ENCODE measurements around the gene ACACA. TPM values are rescaled to one million over a fixed set of nuclear protein-coding genes. Genes with fewer than 3 reads are reported as not detected.
A peak's percentile ranks its signal among the peaks of the same experiment; 100 is the strongest.

ACACA gene
- total and polyA plus RNA-seq, 2 experiments from 2014 or later = 59.6 to 164 TPM

GRCh38 chr17:37107406-37108083, 299.1 kb downstream of the ACACA start (continued):
- no peak for TF ChIP-seq CTCF (conservative IDR thresholded peaks at IDR 0.05; ENCODE audit: low read depth in 2 of 2)
- TF ChIP-seq POLR2AphosphoS5 (IDR thresholded peaks at IDR 0.05; ENCODE audit: low read depth) = no peak
- no peak for TF ChIP-seq CREB1 (CRISPR knock-in tag; IDR thresholded peaks at IDR 0.05; ENCODE audit: low read depth)

- Histone ChIP-seq H3K27me3 (ENCODE audit: insufficient read depth) (no peaks in the 10 kb centered on the region), H3K27ac (ENCODE audit: low read depth) (peak overlapping the region; percentile 45), H3K36me3 (ENCODE audit: insufficient read depth) (peaks cover 4% of the 10 kb centered on the region; the same call in 1 of the 2 replicates), H2AFZ (no peak overlapping the region), H3K4me1 (ENCODE audit: insufficient read depth) (peaks cover 48% of the 10 kb centered on the region), H3K4me2 (peak overlapping the region; percentile 39), H3F3A (replicated peaks; ENCODE audit: low read depth) (peaks cover 15% of the 10 kb centered on the region), H4K20me1 (replicated peaks; ENCODE audit: insufficient read depth) (no peaks in the 10 kb centered on the region), H3K4me3 (0 out of 2 replicates have a peak overlapping the region, but pooled peaks have one; percentile 12), H3K9me2 (ENCODE audit: insufficient read depth) (no peaks in the 10 kb centered on the region), H3K79me2 (replicated peaks; ENCODE audit: insufficient read depth) (no peaks in the 10 kb centered on the region)
- Mint-ChIP-seq H3K27me3 (ENCODE audit: insufficient read depth, low read depth, poor library complexity) (peaks cover 5% of the 10 kb centered on the region), H3K9me3 (no peaks in the 10 kb centered on the region), H3K27ac (peak overlapping the region; percentile 90), H3K4me1 (peaks cover 62% of the 10 kb centered on the region), H3K36me3 (ENCODE audit: low read depth) (peaks cover 34% of the 10 kb centered on the region), H3K4me3 (no peak overlapping the region; the same call in 2 of the 3 replicates)
- DNase-seq (ENCODE audit: low spot score) (peak; percentile 68), ATAC-seq (no peak; the same call in 1 of the 3 replicates)
- no peak for TF ChIP-seq CTCF (conservative IDR thresholded peaks at IDR 0.05; ENCODE audit: low read depth in 2 of 2)
- peak; percentile 57; the same call in 1 of the 2 replicates for TF ChIP-seq NANOG (IDR thresholded peaks at IDR 0.05; ENCODE audit: borderline replicate concordance)
Measured at GRCh38 chr17:37106049-37106448, 300.6 kb downstream of the ACACA start.

GRCh38 chr17:37103231-37103630, 303.4 kb downstream of the ACACA start:
- H3K27ac ChIP-seq (ENCODE audit: low read depth) = peak overlapping the region; percentile 45
- TF ChIP-seq EZH2 (IDR thresholded peaks at IDR 0.05; ENCODE audit: low read depth, unreplicated experiment) (no peak), REST (IDR thresholded peaks at IDR 0.05; ENCODE audit: unreplicated experiment) (no peak)

More at GRCh38 chr17:37103231-37103630, 303.4 kb downstream of the ACACA start:
- Mint-ChIP-seq H3K27ac (peak overlapping the region; percentile 62), H3K36me3 (ENCODE audit: low read depth) (peaks cover 22% of the 10 kb centered on the region), H3K4me3 (no peak overlapping the region), H3K27me3 (ENCODE audit: insufficient read depth, low read depth, poor library complexity) (peaks cover 7% of the 10 kb centered on the region), H3K9me3 (no peaks in the 10 kb centered on the region), H3K4me1 (peaks cover 62% of the 10 kb centered on the region)
- peaks cover 15% of the 10 kb centered on the region for H3F3A ChIP-seq (replicated peaks; ENCODE audit: low read depth)
- no peak for ATAC-seq
- DNase-seq (ENCODE audit: low spot score) = no peak
- no peaks in the 10 kb centered on the region for H3K27me3 ChIP-seq (ENCODE audit: insufficient read depth)
- peaks cover 51% of the 10 kb centered on the region for H3K4me1 ChIP-seq (ENCODE audit: insufficient read depth)
- no peaks in the 10 kb centered on the region for H3K79me2 ChIP-seq (replicated peaks; ENCODE audit: insufficient read depth)
- no peaks in the 10 kb centered on the region for H3K9me2 ChIP-seq (ENCODE audit: insufficient read depth)
- no peaks in the 10 kb centered on the region for H4K20me1 ChIP-seq (replicated peaks; ENCODE audit: insufficient read depth)
- no peak overlapping the region for H3K4me3 ChIP-seq
- no peak overlapping the region for H3K4me2 ChIP-seq
- H2AFZ ChIP-seq = no peak overlapping the region
- H3K36me3 ChIP-seq (ENCODE audit: insufficient read depth) = 0 out of 2 replicates have a peak, but pooled peaks cover 4% of the 10 kb centered on the region

All from GM23338 (cell line).